SW480 (cell line): ENCODE results near the gene ACAP3.

Experiments
- DNase-seq: peaks from one replicate; pipeline ENCODE4 v3.0.0-alpha.2; 2016; ENCODE audit warnings: low spot score

ACAP3 gene

GRCh38 chr1:1300352-1300739, 7.4 kb downstream of the ACAP3 start:
- no peak for DNase-seq

GRCh38 chr1:1299686-1300351, 7.9 kb downstream of the ACAP3 start:
- peak; percentile 59 for DNase-seq

- peak; percentile 72 for DNase-seq
Observed at GRCh38 chr1:1298861-1299685, 8.7 kb downstream of the ACAP3 start.

GRCh38 chr1:1297802-1298424, 9.8 kb downstream of the ACAP3 start:
- no peak for DNase-seq

- no peak for DNase-seq
Observed at GRCh38 chr1:1296070-1297061, 11.4 kb downstream of the ACAP3 start.

DNA sequence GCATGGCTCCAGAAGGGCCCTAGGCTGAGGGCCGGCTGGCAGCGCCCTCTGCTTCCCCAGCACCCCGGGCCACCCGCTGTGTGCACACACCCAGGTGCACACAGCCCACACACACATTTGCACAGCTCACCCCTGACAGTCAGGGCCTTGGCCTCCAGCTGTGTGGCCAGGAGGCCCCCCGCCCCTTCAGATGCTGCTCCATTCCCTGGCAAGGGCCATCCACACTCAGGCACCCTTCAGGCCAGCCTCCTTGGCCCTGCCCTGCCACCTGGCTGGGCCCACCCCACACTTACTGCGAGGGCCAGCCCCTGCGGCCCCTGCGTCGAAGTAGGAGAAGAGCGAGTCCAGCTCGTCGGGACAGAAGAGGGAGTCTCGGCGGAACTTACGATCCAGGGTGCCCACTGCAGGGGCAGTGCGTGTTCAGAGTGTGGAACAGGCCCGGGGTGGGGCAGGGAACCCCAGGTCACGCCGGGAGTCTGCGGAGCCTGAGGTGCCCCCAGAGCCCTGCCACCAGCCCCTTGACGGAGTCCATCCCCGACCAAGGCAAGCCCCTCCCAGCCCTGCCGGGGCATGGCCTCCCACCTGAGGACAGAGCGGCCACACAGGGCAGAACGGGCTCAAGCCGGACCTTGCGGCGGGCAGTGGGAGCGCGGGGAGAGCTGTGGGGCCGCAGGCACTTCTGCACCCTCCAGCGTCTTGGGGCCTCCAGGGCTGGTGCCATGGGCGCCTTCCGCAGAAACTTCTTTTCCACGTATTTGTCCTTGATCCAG, 12.4 kb downstream of the ACAP3 start:
- DNase-seq: no peak

DNA sequence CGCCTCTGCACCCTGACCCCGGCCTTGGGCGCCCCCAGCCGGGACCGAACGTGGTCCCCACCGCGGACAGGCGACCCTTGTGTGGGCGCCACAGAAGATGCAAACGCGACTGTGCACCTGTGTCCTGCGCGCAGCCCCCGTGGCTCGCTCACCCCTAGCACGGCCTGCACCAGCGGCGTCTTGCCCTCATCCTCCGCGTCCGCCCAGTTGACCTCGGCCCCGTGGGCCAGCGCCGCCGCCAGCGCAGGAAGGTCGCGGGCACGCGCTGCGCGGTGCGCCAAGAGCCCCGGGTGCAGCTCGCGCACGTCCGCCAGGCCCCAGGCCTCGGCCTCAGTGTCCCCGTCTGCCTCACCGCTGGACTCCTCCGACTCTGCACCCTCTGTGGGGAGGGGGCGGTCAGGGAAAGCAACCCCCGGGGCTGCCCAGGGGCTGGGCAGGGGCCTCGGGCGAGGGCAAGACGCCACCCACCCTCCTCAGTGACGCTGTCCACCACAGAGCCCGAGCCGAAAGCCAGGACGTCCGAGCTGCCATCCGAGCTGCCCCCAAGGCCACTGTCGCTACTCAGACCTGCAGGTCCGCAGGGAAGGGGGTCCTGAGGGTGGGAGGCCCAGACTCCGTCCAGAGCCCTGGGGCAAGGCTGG, 13.4 kb downstream of the ACAP3 start:
- no peak for DNase-seq

DNA sequence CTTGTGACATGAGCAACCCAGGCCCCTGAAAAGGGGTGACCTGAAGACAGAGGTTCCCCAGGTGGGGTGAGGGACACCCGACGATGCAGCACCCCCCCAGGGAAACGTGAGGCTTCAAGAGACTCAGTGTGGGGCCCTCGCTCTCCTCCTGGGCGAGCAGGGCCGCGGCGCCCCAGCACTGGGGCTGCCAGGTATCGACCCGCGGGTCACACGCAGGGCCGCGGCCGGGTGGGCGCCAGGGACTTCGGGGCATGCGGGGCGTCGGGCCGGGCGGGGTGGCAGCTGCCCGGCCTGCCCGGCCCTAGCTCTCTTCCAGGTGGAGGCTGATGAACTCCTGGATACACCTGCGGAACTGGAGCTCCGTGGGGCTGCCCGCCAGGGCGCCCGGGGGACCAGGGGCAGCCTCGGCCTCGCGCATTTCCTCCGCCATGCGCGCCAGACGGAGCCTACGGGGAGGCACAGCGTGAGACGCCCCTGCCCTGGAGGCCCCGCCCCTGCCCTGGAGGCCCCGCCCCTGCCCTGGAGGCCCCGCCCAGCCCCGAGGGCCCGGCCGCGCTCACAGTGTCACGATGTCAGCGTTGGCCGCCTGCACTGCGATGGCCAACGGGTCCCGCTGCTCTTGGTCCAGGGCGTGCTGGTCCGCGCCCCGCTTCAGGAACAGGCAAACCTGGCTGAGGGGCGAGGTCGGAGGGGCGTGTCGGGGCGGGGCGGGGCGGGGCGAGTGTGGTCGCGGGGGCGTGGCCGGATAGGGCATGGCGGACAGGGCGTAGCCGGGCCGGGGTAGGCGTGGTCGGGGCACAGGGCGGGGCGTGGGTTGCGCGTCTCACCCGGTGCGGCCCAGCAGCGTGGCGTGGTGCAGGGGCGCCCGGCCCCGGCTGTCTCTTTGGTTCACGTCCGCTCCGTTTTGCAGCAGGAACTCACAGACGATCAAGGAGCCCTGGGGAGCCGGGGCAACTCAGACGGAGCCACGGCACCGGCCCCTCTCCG, 14.2 kb downstream of the ACAP3 start:
- DNase-seq: no peak

- DNase-seq: no peak
Observed at GRCh38 chr1:1292851-1293250, 14.9 kb downstream of the ACAP3 start.

GRCh38 chr1:1292442-1292779, 15.3 kb downstream of the ACAP3 start:
- no peak for DNase-seq

- peak; percentile 92 for DNase-seq
Observed at GRCh38 chr1:1291548-1292441, 15.9 kb downstream of the ACAP3 start.

- DNase-seq: peak; percentile 66
Observed at GRCh38 chr1:1291023-1291528, 16.7 kb downstream of the ACAP3 start.

- peak; percentile 73 for DNase-seq
Observed at GRCh38 chr1:1290238-1290731, 17.4 kb downstream of the ACAP3 start.

- DNase-seq: no peak
Observed at GRCh38 chr1:1287288-1288110, 20.2 kb downstream of the ACAP3 start.

- DNase-seq: no peak
Observed at GRCh38 chr1:1286313-1287261, 21.1 kb downstream of the ACAP3 start.
